K562 (cell line): ENCODE measurements around the gene FASTKD1. TPM values are rescaled to one million over a fixed set of nuclear protein-coding genes. Genes with fewer than 3 reads are reported as not detected.

Experiments
- BRD9 ChIP-seq: fragments of 450-650 bp; IDR thresholded peaks from 2 replicates; pipeline ENCODE4 v1.6.1; 2018; ENCODE audit warnings: low read depth; ENCODE audit not compliant: partially characterized antibody
- CC2D1A ChIP-seq: fragments of 450-650 bp; IDR thresholded peaks from 2 replicates; pipeline ENCODE4 v1.6.1; 2017; ENCODE audit warnings: mild to moderate bottlenecking
- GTF2A2 ChIP-seq: IDR thresholded peaks from 2 replicates; pipeline ENCODE4 v1.6.1; 2016; ENCODE audit warnings: mild to moderate bottlenecking, missing genetic modification characterization, missing compliant biosample characterization
- HDAC6 ChIP-seq: IDR thresholded peaks from 2 replicates; pipeline ENCODE4 v1.6.1; 2012; ENCODE audit warnings: low read depth, mild to moderate bottlenecking, control low read depth, inconsistent platforms, low read length, moderate library complexity
- HNRNPL ChIP-seq: fragments of 200-400 bp; formaldehyde crosslinking; IDR thresholded peaks from 2 replicates; pipeline ENCODE4 v1.6.1; 2017; ENCODE audit warnings: low read depth, mild to moderate bottlenecking, low read length
- KDM4B ChIP-seq, 2 experiments: fragments of 450-650 bp in 1 of 2; sonication (generic) in 1 of 2; IDR thresholded peaks; 2 replicates each; pipeline ENCODE4 v1.6.1; 2016 to 2017; ENCODE audit warnings: borderline replicate concordance in 2 of 2, antibody characterized with exemption in 1 of 2, low read depth in 1 of 2, mild to moderate bottlenecking in 1 of 2
- L3MBTL2 ChIP-seq: fragments of 450-650 bp; IDR thresholded peaks from 2 replicates; pipeline ENCODE4 v1.6.1; 2016; ENCODE audit warnings: mild to moderate bottlenecking, moderate library complexity
- NONO ChIP-seq, 2 experiments: fragments of 200-400 bp in 1 of 2; fragments of 450-650 bp in 1 of 2; formaldehyde crosslinking in 1 of 2; IDR thresholded peaks; 2 replicates each; pipeline ENCODE4 v1.6.1; 2017; ENCODE audit warnings: low read depth in 2 of 2, mild to moderate bottlenecking in 2 of 2, moderate library complexity in 2 of 2, low read length in 1 of 2
- NR2C2 ChIP-seq, 2 experiments: fragments of 200-800 bp in 1 of 2; sonication (Bioruptor generic) in 1 of 2; sonication (generic) in 1 of 2; formaldehyde crosslinking in 1 of 2; IDR thresholded peaks; 2 replicates each; pipeline versions ENCODE4 v1.6.1 to v1.8.0; 2016 to 2022; ENCODE audit warnings: mild to moderate bottlenecking in 1 of 2, missing compliant biosample characterization in 1 of 2, missing genetic modification characterization in 1 of 2, missing genetic modification reagents in 1 of 2
- PHF20 ChIP-seq: fragments of 450-650 bp; IDR thresholded peaks from 2 replicates; pipeline ENCODE4 v1.6.1; 2018; ENCODE audit not compliant: partially characterized antibody
- SIX5 ChIP-seq, 2 experiments: IDR thresholded peaks; 2 replicates each; pipeline ENCODE4 v1.6.1; 2011; ENCODE audit warnings: low read length in 2 of 2, borderline replicate concordance in 1 of 2, low read depth in 1 of 2, mild to moderate bottlenecking in 1 of 2, moderate library complexity in 1 of 2; ENCODE audit not compliant: insufficient read depth in 1 of 2
- STAG1 ChIP-seq: sonication (generic); formaldehyde crosslinking; IDR thresholded peaks from 2 replicates; pipeline ENCODE4 v1.5.0; 2020; ENCODE audit warnings: missing genetic modification reagents, borderline replicate concordance
- ZBED1 ChIP-seq: IDR thresholded peaks from 2 replicates; pipeline ENCODE4 v1.6.1; 2014
- ZC3H11A ChIP-seq: IDR thresholded peaks from 2 replicates; pipeline ENCODE4 v1.6.1; 2012; ENCODE audit warnings: low read depth, low read length, improper control_type of control experiment
- ZNF3 ChIP-seq: fragments of 250-450 bp; sonication (Bioruptor Pico); IDR thresholded peaks from 2 replicates; pipeline ENCODE4 v1.5.0; 2021; ENCODE audit warnings: mild to moderate bottlenecking, moderate library complexity
- polyA plus RNA-seq, 8 experiments: library from polyadenylated mRNA; depleted of rRNA in 4 of 8; stranded (reverse) in 5 of 8; unstranded in 3 of 8; fragments of >200 nt; fragmentation: Nextera tagmentation in 2 of 8; fragmentation: Illumina TruSeq in 1 of 8; extraction: Ambion mirVana in 2 of 8; extraction: Trizol in 1 of 8; gene quantifications; 2 replicates each; pipeline versions ENCODE4 v1.2.1 to v1.2.3, GENCODE V29; 2011 to 2014; ENCODE audit warnings: inconsistent platforms in 1 of 8, missing spikeins in 1 of 8
- total RNA-seq, 7 experiments: library from RNA; depleted of rRNA in 6 of 7; stranded (reverse); fragments of >200 nt in 6 of 7; fragmentation: Illumina TruSeq in 2 of 7; extraction: Trizol in 2 of 7; gene quantifications; 2 replicates each; pipeline versions ENCODE4 v1.2.1 to v1.2.3, GENCODE V29; 2011 to 2021; ENCODE audit warnings: low replicate concordance in 1 of 7
- TF ChIP-seq, protein P1 (sequence below): fragments of 250-450 bp; sonication (Bioruptor Pico); IDR thresholded peaks from 2 replicates; pipeline ENCODE4 v1.5.1; 2021; ENCODE audit warnings: mild to moderate bottlenecking
- TF ChIP-seq, protein P2 (sequence below): fragments of 450-650 bp; IDR thresholded peaks from 2 replicates; pipeline ENCODE4 v1.6.1; 2016; ENCODE audit warnings: missing biosample characterization, missing genetic modification characterization
- TF ChIP-seq, protein P3 (sequence below): sonication (generic); formaldehyde crosslinking; IDR thresholded peaks from 2 replicates; pipeline ENCODE4 v1.8.1; 2022; ENCODE audit warnings: missing genetic modification reagents
- TF ChIP-seq, protein P4 (sequence below): fragments of 250-450 bp; sonication (Bioruptor Pico); IDR thresholded peaks from 2 replicates; pipeline ENCODE4 v1.4.0; 2020; ENCODE audit warnings: mild to moderate bottlenecking
- TF ChIP-seq, protein P5 (sequence below): fragments of 250-450 bp; sonication (Bioruptor Pico); IDR thresholded peaks from 2 replicates; pipeline ENCODE4 v1.5.0; 2021
- TF ChIP-seq, protein P6 (sequence below): fragments of 450-650 bp; IDR thresholded peaks from 2 replicates; pipeline ENCODE4 v1.6.1; 2014; ENCODE audit warnings: low read depth, mild to moderate bottlenecking, moderate library complexity, borderline replicate concordance

Gene FASTKD1
- total and polyA plus RNA-seq, 9 of the 15 experiments (the other 6 are each of a cell fraction or from before 2014, with no cell fraction given) = 63.5 to 134 (median 119) TPM

DNA sequence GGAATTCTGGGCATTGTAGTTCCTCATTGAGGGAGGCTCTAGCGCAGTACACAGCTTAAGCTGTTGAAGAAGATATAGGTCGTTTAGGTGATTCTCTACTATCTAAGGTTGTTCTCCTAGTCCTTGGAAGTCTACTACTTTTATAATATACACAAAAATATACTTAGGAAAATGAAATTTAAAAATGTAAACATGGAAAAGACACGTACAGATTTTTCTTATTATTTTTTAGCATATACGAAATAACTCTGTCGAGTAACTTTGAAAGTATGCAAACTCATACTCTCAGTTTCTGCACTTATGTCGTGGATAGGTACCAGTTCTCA lies 272 bp upstream of the FASTKD1 start (continued):
- TF ChIP-seq NR2C2 (CRISPR knock-in tag; IDR thresholded peaks at IDR 0.05) (no peak), NR2C2 (tag; IDR thresholded peaks at IDR 0.05) (peak; percentile 2), NONO (IDR thresholded peaks at IDR 0.05; ENCODE audit: low read depth in 2 of 2, low read length in 1 of 2) (no peak), L3MBTL2 (peak; percentile 36; the same call in 1 of the 2 replicates), PHF20 (no peak), GTF2A2 (tag) (no peak), CC2D1A (no peak), BRD9 (no peak), ZNF3 (CRISPR knock-in tag) (no peak), SIX5 (IDR thresholded peaks at IDR 0.05; ENCODE audit: borderline replicate concordance in 1 of 2, insufficient read depth in 1 of 2, low read depth in 1 of 2, low read length in 2 of 2) (no peak), ZC3H11A (0 out of 2 replicates have a peak, but pooled peaks have one; percentile 6), HNRNPL (no peak), STAG1 (CRISPR knock-in tag) (no peak), KDM4B (IDR thresholded peaks at IDR 0.05; ENCODE audit: borderline replicate concordance in 2 of 2, low read depth in 1 of 2) (no peak), ZBED1 (no peak), HDAC6 (no peak)
- TF ChIP-seq, protein P1, sequence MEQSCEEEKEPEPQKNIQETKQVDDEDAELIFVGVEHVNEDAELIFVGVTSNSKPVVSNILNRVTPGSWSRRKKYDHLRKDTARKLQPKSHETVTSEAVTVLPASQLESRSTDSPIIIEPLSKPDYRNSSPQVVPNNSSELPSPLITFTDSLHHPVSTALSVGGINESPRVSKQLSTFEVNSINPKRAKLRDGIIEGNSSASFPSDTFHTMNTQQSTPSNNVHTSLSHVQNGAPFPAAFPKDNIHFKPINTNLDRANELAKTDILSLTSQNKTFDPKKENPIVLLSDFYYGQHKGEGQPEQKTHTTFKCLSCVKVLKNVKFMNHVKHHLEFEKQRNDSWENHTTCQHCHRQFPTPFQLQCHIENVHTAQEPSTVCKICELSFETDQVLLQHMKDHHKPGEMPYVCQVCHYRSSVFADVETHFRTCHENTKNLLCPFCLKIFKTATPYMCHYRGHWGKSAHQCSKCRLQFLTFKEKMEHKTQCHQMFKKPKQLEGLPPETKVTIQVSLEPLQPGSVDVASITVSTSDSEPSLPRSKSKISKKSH (CRISPR knock-in tag) = no peak
- TF ChIP-seq, protein P2, sequence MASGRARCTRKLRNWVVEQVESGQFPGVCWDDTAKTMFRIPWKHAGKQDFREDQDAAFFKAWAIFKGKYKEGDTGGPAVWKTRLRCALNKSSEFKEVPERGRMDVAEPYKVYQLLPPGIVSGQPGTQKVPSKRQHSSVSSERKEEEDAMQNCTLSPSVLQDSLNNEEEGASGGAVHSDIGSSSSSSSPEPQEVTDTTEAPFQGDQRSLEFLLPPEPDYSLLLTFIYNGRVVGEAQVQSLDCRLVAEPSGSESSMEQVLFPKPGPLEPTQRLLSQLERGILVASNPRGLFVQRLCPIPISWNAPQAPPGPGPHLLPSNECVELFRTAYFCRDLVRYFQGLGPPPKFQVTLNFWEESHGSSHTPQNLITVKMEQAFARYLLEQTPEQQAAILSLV = no peak
- TF ChIP-seq, protein P3, sequence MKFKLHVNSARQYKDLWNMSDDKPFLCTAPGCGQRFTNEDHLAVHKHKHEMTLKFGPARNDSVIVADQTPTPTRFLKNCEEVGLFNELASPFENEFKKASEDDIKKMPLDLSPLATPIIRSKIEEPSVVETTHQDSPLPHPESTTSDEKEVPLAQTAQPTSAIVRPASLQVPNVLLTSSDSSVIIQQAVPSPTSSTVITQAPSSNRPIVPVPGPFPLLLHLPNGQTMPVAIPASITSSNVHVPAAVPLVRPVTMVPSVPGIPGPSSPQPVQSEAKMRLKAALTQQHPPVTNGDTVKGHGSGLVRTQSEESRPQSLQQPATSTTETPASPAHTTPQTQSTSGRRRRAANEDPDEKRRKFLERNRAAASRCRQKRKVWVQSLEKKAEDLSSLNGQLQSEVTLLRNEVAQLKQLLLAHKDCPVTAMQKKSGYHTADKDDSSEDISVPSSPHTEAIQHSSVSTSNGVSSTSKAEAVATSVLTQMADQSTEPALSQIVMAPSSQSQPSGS (CRISPR knock-in tag) = no peak
- TF ChIP-seq, protein P4, sequence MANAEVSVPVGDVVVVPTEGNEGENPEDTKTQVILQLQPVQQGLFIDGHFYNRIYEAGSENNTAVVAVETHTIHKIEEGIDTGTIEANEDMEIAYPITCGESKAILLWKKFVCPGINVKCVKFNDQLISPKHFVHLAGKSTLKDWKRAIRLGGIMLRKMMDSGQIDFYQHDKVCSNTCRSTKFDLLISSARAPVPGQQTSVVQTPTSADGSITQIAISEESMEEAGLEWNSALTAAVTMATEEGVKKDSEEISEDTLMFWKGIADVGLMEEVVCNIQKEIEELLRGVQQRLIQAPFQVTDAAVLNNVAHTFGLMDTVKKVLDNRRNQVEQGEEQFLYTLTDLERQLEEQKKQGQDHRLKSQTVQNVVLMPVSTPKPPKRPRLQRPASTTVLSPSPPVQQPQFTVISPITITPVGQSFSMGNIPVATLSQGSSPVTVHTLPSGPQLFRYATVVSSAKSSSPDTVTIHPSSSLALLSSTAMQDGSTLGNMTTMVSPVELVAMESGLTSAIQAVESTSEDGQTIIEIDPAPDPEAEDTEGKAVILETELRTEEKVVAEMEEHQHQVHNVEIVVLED (CRISPR knock-in tag) = no peak
- TF ChIP-seq, protein P5, sequence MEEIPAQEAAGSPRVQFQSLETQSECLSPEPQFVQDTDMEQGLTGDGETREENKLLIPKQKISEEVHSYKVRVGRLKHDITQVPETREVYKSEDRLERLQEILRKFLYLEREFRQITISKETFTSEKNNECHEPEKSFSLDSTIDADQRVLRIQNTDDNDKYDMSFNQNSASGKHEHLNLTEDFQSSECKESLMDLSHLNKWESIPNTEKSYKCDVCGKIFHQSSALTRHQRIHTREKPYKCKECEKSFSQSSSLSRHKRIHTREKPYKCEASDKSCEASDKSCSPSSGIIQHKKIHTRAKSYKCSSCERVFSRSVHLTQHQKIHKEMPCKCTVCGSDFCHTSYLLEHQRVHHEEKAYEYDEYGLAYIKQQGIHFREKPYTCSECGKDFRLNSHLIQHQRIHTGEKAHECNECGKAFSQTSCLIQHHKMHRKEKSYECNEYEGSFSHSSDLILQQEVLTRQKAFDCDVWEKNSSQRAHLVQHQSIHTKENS = no peak
- TF ChIP-seq, protein P6, sequence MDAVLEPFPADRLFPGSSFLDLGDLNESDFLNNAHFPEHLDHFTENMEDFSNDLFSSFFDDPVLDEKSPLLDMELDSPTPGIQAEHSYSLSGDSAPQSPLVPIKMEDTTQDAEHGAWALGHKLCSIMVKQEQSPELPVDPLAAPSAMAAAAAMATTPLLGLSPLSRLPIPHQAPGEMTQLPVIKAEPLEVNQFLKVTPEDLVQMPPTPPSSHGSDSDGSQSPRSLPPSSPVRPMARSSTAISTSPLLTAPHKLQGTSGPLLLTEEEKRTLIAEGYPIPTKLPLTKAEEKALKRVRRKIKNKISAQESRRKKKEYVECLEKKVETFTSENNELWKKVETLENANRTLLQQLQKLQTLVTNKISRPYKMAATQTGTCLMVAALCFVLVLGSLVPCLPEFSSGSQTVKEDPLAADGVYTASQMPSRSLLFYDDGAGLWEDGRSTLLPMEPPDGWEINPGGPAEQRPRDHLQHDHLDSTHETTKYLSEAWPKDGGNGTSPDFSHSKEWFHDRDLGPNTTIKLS = peak; percentile 43; the same call in 1 of the 2 replicates
